HCT116 (cell line): ENCODE measurements around the gene CLASP1. TPM values are rescaled to one million over a fixed set of nuclear protein-coding genes. Genes with fewer than 3 reads are reported as not detected.

ENCODE experiments used
- ATAC-seq: fragments of 200-7000 bp; cut with Tn5 transposase; 2 replicates; pipeline ENCODE4 v1.9.1; 2020; ENCODE audit warnings: mild to moderate bottlenecking, moderate library complexity
- BruUV-seq: library from RNA; stranded (reverse); fragments of 400-500 nt; replicated peaks from 2 replicates; lab custom pipeline; 2021; lab: Mats Ljungman, UMichigan
- CTCF ChIA-PET: fragments of 300-600 bp; sonication (Branson Sonifier 250); formaldehyde crosslinking; loops from one replicate; lab custom pipeline; 2021; ENCODE audit warnings: antibody characterized with exemption; lab: Charles Lee
- POLR2A ChIA-PET: fragments of 300-600, 350-600 bp; sonication (Branson Sonifier 250); formaldehyde crosslinking; loops from one replicate; lab custom pipeline; 2021; ENCODE audit warnings: antibody characterized with exemption; lab: Charles Lee
- RAD21 ChIA-PET, 2 experiments: fragments of 300-600 bp; sonication (Branson Sonifier 250); formaldehyde crosslinking; loops; one replicate each; lab custom pipeline; 2023; ENCODE audit warnings: low total read pairs in 2 of 2; ENCODE audit not compliant: uncharacterized antibody in 2 of 2, unreplicated experiment in 2 of 2, low non-redundant PET in 1 of 2; lab: Charles Lee
- DNase-seq: peaks from one replicate; pipeline ENCODE4 v3.0.0-alpha.2; 2010; ENCODE audit warnings: low read depth, low spot score
- H2AFZ ChIP-seq: fragments of 200-600 bp; shearing (Covaris generic), sonication (generic); 2 replicates; pipeline ENCODE4 v1.6.1; 2017; ENCODE audit warnings: low read depth, mixed run types, mixed read lengths, antibody characterized with exemption, low read length; ENCODE audit not compliant: poor library complexity, severe bottlenecking
- H3K27ac ChIP-seq: 2 replicates; pipeline ENCODE4 v1.5.1; 2012; ENCODE audit warnings: low read depth, low read length
- H3K27me3 ChIP-seq: fragments of 200-600 bp; sonication (generic); 2 replicates; pipeline ENCODE4 v1.6.1; 2016; ENCODE audit warnings: mixed run types, low read length, mixed read lengths; ENCODE audit not compliant: insufficient read depth
- H3K36me3 ChIP-seq, 2 experiments: fragments of 200-500 bp in 1 of 2; fragments of 200-600 bp in 1 of 2; sonication (Bioruptor generic) in 1 of 2; sonication (generic) in 1 of 2; 2 replicates each; pipeline versions ENCODE4 v1.5.1 to v1.6.1; 2014 to 2016; ENCODE audit warnings: low read length in 2 of 2, inconsistent platforms in 1 of 2, mixed read lengths in 1 of 2, mixed run types in 1 of 2; ENCODE audit not compliant: insufficient read depth in 2 of 2, control insufficient read depth in 1 of 2
- H3K4me1 ChIP-seq, 2 experiments: fragments of 200-600 bp in 1 of 2; sonication (generic) in 1 of 2; 2 replicates each; pipeline versions ENCODE4 v1.5.1 to v1.6.1; 2012 to 2017; ENCODE audit warnings: low read length in 2 of 2, inconsistent platforms in 1 of 2, mild to moderate bottlenecking in 1 of 2, mixed read lengths in 1 of 2, mixed run types in 1 of 2, moderate library complexity in 1 of 2; ENCODE audit not compliant: insufficient read depth in 2 of 2, control insufficient read depth in 1 of 2
- H3K4me2 ChIP-seq: fragments of 200-600 bp; sonication (generic); 2 replicates; pipeline ENCODE4 v1.6.1; 2017; ENCODE audit warnings: mixed run types, low read length, mixed read lengths
- H3K4me3 ChIP-seq, 2 experiments: fragments of 200-600 bp in 1 of 2; sonication (generic) in 1 of 2; replicated peaks in 1 of 2; 2 replicates each; pipeline ENCODE4 v1.5.1; 2011 to 2016; ENCODE audit warnings: low read length in 2 of 2, control low read depth in 1 of 2, low read depth in 1 of 2, mild to moderate bottlenecking in 1 of 2, mixed read lengths in 1 of 2, mixed run types in 1 of 2
- H3K79me2 ChIP-seq: fragments of 200-600 bp; sonication (generic); 2 replicates; pipeline ENCODE4 v1.6.1; 2017; ENCODE audit warnings: mild to moderate bottlenecking, mixed run types, low read length, moderate library complexity, mixed read lengths; ENCODE audit not compliant: insufficient read depth
- H3K9ac ChIP-seq: fragments of 200-600 bp; sonication (generic); 2 replicates; pipeline ENCODE4 v1.6.1; 2016; ENCODE audit warnings: low read length, mixed read lengths
- H3K9me2 ChIP-seq: fragments of 200-600 bp; sonication (generic), shearing (Covaris generic); 2 replicates; pipeline ENCODE4 v1.6.1; 2017; ENCODE audit warnings: mixed run types, mild to moderate bottlenecking, moderate library complexity; ENCODE audit not compliant: insufficient read depth
- H3K9me3 ChIP-seq, 2 experiments: fragments of 200-500 bp in 1 of 2; fragments of 200-600 bp in 1 of 2; sonication (Bioruptor generic) in 1 of 2; sonication (generic) in 1 of 2; 2 replicates each; pipeline ENCODE4 v1.6.1; 2014 to 2017; ENCODE audit warnings: low read length in 2 of 2, mixed read lengths in 2 of 2, inconsistent platforms in 1 of 2, low read depth in 1 of 2, mild to moderate bottlenecking in 1 of 2, mixed run types in 1 of 2, moderate library complexity in 1 of 2; ENCODE audit not compliant: control insufficient read depth in 1 of 2, insufficient read depth in 1 of 2
- H4K20me1 ChIP-seq: fragments of 200-600 bp; sonication (generic), shearing (Covaris generic); 2 replicates; pipeline ENCODE4 v1.6.1; 2017; ENCODE audit warnings: mixed run types, mild to moderate bottlenecking, moderate library complexity; ENCODE audit not compliant: insufficient read depth
- CBX3 ChIP-seq: IDR thresholded peaks from 2 replicates; pipeline ENCODE4 v1.6.1; 2012; ENCODE audit warnings: low read depth
- CEBPB ChIP-seq: IDR thresholded peaks from 2 replicates; pipeline ENCODE4 v1.6.1; 2012; ENCODE audit warnings: low read depth
- CTCF ChIP-seq, 3 experiments: fragments of 200-600 bp in 1 of 3; sonication (generic) in 1 of 3; IDR thresholded peaks in 2 of 3; conservative IDR thresholded peaks in 1 of 3; 2 replicates each; pipeline ENCODE4 v1.5.1; 2012 to 2017; ENCODE audit warnings: low read depth in 2 of 3, low read length in 2 of 3, antibody characterized with exemption in 1 of 3, borderline replicate concordance in 1 of 3, control low read depth in 1 of 3, mild to moderate bottlenecking in 1 of 3, mixed read lengths in 1 of 3, mixed run types in 1 of 3, moderate library complexity in 1 of 3; ENCODE audit not compliant: insufficient read depth in 1 of 3
- EGR1 ChIP-seq: IDR thresholded peaks from 2 replicates; pipeline ENCODE4 v1.6.1; 2012; ENCODE audit warnings: low read depth
- ELF1 ChIP-seq: IDR thresholded peaks from 2 replicates; pipeline ENCODE4 v1.6.1; 2012; ENCODE audit warnings: low read depth, borderline replicate concordance
- FOSL1 ChIP-seq: IDR thresholded peaks from 2 replicates; pipeline ENCODE4 v1.6.1; 2012; ENCODE audit warnings: low read depth
- MAX ChIP-seq: IDR thresholded peaks from 2 replicates; pipeline ENCODE4 v1.6.1; 2012
- POLR2A ChIP-seq: IDR thresholded peaks from 2 replicates; pipeline ENCODE4 v1.7.0; 2011; ENCODE audit warnings: borderline replicate concordance; ENCODE audit not compliant: insufficient read depth, insufficient read length; ENCODE audit errors: extremely low read depth
- RAD21 ChIP-seq: IDR thresholded peaks from 2 replicates; pipeline ENCODE4 v1.6.1; 2012; ENCODE audit warnings: low read depth, mild to moderate bottlenecking
- SIN3A ChIP-seq: IDR thresholded peaks from 2 replicates; pipeline ENCODE4 v1.6.1; 2012; ENCODE audit warnings: low read depth
- SP1 ChIP-seq: IDR thresholded peaks from 2 replicates; pipeline ENCODE4 v1.6.1; 2012; ENCODE audit warnings: low read depth
- SRF ChIP-seq: IDR thresholded peaks from 2 replicates; pipeline ENCODE4 v1.6.1; 2012; ENCODE audit warnings: low read depth
- YY1 ChIP-seq: IDR thresholded peaks from 2 replicates; pipeline ENCODE4 v1.6.1; 2011; ENCODE audit warnings: low read length, low read depth, moderate library complexity, mild to moderate bottlenecking; ENCODE audit not compliant: insufficient replicate concordance; ENCODE audit errors: extremely low read depth
- ZBTB33 ChIP-seq: IDR thresholded peaks from 2 replicates; pipeline ENCODE4 v1.6.1; 2011; ENCODE audit warnings: mild to moderate bottlenecking, low read length, moderate library complexity; ENCODE audit not compliant: insufficient replicate concordance; ENCODE audit errors: extremely low read depth
- ZNF274 ChIP-seq: fragments of 200-500 bp; sonication (Bioruptor generic); IDR thresholded peaks from 2 replicates; pipeline ENCODE4 v1.6.1; 2014; ENCODE audit warnings: mild to moderate bottlenecking, low read depth, low read length, inconsistent platforms
- intact Hi-C: fragments of 100-400 bp; cut with micrococcal nuclease; formaldehyde crosslinking; loops from 2 replicates; pipeline ENCODE4 v1.10.0; 2022
- total RNA-seq: library from RNA; stranded (reverse); gene quantifications from one replicate; pipeline ENCODE4 v1.2.1, GENCODE V29; 2021; ENCODE audit not compliant: unreplicated experiment

CLASP1 gene
- total RNA-seq, 1 experiment from 2014 or later, result 41.9 TPM

GRCh38 chr2:121366040-121366439, 283.2 kb downstream of the CLASP1 start:
- no peaks in the 10 kb centered on the region for H3K9me3 ChIP-seq
- H3K4me2 ChIP-seq, result no peak overlapping the region
- H3K4me3 ChIP-seq, result no peak overlapping the region
- intact Hi-C loops, result no loop called here
- no peak for TF ChIP-seq CTCF (IDR thresholded peaks at IDR 0.05 in 2 of 3, conservative IDR thresholded peaks at IDR 0.05 in 1 of 3; ENCODE audit: borderline replicate concordance in 1 of 3, insufficient read depth in 1 of 3, low read depth in 2 of 3, low read length in 2 of 3)
- TF ChIP-seq CBX3, result no peak
- no peak for TF ChIP-seq SP1
- TF ChIP-seq POLR2A, result no peak
- no peak for TF ChIP-seq SIN3A
- no peak for TF ChIP-seq ZBTB33
- no peak for TF ChIP-seq EGR1
- no peak for TF ChIP-seq RAD21
- no peak for TF ChIP-seq ELF1
- no peak for TF ChIP-seq ZNF274
- TF ChIP-seq MAX, result no peak
- TF ChIP-seq FOSL1, result no peak
- TF ChIP-seq YY1, result no peak
- no peak for TF ChIP-seq SRF
- no peak for TF ChIP-seq CEBPB
- ChIA-PET CTCF (no interaction called here), POLR2A (no interaction called here), RAD21 (no interaction called here)
- H3K27ac ChIP-seq, result no peak overlapping the region
- no peak for ATAC-seq
- H4K20me1 ChIP-seq, result no peaks in the 10 kb centered on the region
- no peaks in the 10 kb centered on the region for H3K9me2 ChIP-seq
- DNase-seq, result no peak
- H3K27me3 ChIP-seq, result no peaks in the 10 kb centered on the region
- H3K4me1 ChIP-seq, result peaks cover 0 to 2% of the 10 kb centered on the region in 2 experiments; a peak in 1 of 4 replicates
- H3K9ac ChIP-seq, result no peak overlapping the region
- H3K36me3 ChIP-seq, result peaks cover 0 to 5% of the 10 kb centered on the region in 2 experiments; a peak in 1 of 4 replicates
- no TSS peak for BruUV-seq
- H2AFZ ChIP-seq, result no peak overlapping the region
- no peaks in the 10 kb centered on the region for H3K79me2 ChIP-seq
